ENCODE results near the gene ARV1. TPM values are rescaled to one million over a fixed set of nuclear protein-coding genes. Genes with fewer than 3 reads are reported as not detected.

The ARV1 gene
- polyA plus RNA-seq, 1 donor (not counting 4 experiments of a cell fraction or from before 2014, with no cell fraction given) = 38.1 TPM

DNA sequence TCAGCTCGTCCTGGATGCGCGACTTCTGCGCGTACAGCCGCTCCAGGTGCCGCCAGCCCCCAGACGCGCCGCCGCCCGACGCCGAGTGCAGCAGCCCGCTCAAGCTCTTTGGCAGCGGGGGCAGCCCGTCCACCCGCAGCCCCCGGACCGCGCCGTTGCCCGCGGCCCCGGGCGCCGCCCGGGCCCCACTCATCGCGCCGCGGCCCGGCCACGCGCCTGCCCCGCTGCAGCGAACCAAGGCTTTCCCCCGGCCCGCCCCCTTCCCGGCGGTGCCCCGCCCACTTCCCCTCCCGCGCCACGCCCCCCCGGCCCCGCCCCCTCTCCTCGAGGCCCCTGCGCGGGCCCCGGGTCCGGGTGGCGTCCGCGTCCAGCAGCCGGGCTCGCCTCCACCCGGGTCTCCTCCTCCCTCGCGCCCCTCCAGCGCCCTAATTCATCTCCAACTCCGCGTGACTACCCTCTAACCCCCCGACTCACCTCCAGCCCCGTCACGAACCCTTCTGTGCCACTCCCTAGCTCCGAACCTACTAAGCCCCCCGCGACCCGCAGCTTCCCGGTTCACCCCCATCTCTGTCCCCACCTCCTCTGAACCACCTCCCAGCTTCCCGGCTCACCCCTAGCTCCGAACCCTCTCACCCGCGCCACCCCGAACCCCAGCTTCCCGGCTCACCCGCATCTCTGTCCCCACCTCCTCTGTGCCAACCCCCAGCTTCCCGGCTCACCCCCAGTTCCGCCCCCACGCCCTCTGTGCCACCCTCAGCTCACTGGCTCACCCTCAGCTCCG is 61.3 kb downstream of the ARV1 start, which contains the start of gene FAM89A:
FAM89A (minus strand) TSS at position 236 of the 781 bp plus-strand sequence; CDS start at position 193, 43 bp downstream.
- no peaks in the 10 kb centered on the region for H4K20me1 ChIP-seq (ENCODE audit: control insufficient read depth, extremely low read depth, insufficient read depth, low read length)
- H3K36me3 ChIP-seq (ENCODE audit: control insufficient read depth in 2 of 2, extremely low read depth in 1 of 2, insufficient read depth in 2 of 2, low read length in 2 of 2) = no peaks in the 10 kb centered on the region
- H3K9me1 ChIP-seq (ENCODE audit: control insufficient read depth, extremely low read depth, insufficient read depth, low read length) = no peaks in the 10 kb centered on the region
- no peaks in the 10 kb centered on the region for H3K9me3 ChIP-seq (ENCODE audit: control insufficient read depth, low read depth, low read length)
- TF ChIP-seq, protein P1, sequence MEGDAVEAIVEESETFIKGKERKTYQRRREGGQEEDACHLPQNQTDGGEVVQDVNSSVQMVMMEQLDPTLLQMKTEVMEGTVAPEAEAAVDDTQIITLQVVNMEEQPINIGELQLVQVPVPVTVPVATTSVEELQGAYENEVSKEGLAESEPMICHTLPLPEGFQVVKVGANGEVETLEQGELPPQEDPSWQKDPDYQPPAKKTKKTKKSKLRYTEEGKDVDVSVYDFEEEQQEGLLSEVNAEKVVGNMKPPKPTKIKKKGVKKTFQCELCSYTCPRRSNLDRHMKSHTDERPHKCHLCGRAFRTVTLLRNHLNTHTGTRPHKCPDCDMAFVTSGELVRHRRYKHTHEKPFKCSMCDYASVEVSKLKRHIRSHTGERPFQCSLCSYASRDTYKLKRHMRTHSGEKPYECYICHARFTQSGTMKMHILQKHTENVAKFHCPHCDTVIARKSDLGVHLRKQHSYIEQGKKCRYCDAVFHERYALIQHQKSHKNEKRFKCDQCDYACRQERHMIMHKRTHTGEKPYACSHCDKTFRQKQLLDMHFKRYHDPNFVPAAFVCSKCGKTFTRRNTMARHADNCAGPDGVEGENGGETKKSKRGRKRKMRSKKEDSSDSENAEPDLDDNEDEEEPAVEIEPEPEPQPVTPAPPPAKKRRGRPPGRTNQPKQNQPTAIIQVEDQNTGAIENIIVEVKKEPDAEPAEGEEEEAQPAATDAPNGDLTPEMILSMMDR (optimal IDR thresholded peaks at IDR 0.05 in 1 of 3, IDR thresholded peaks at IDR 0.05 in 1 of 3, conservative IDR thresholded peaks at IDR 0.05 in 1 of 3; ENCODE audit: extremely low read depth in 1 of 3, insufficient read depth in 2 of 3, low read length in 3 of 3) = no peak
- no peak for TF ChIP-seq EZH2 (IDR thresholded peaks at IDR 0.05; ENCODE audit: low read length)
- H3K4me1 ChIP-seq (ENCODE audit: control insufficient read depth, extremely low read depth, insufficient read depth, low read length) = peaks cover 19% of the 10 kb centered on the region
- H3K9ac ChIP-seq (ENCODE audit: control insufficient read depth, extremely low read depth, insufficient read depth, low read length) = peak within 1 kb of the TSS; percentile 74
- DNase-seq (ENCODE audit: low read depth, low spot score) (no peak), FAIRE-seq (no peak)
- no peaks in the 10 kb centered on the region for H3K27me3 ChIP-seq (ENCODE audit: control insufficient read depth, extremely low read depth, insufficient read depth, low read length)
- H3K4me2 ChIP-seq (ENCODE audit: control insufficient read depth, extremely low read depth, insufficient read depth, low read depth, low read length) = peak within 1 kb of the TSS; percentile 89
- H3K27ac ChIP-seq (ENCODE audit: control insufficient read depth, insufficient read depth, low read length) = peak within 1 kb of the TSS; percentile 33
- H3K4me3 ChIP-seq (ENCODE audit: control insufficient read depth in 2 of 3, extremely low read depth in 1 of 3, insufficient read depth in 2 of 3, low read depth in 1 of 3, low read length in 3 of 3) = peak within 1 kb of the TSS; percentile 83 to 89 (median 84)
- H2AFZ ChIP-seq (ENCODE audit: control insufficient read depth, low read length) = peak within 1 kb of the TSS; percentile 90
- dilution Hi-C loops (cut with MboI; ENCODE audit: extremely low pct_ligation_motif_present, low sequenced_read_pairs) = no loop called here
- peaks cover 31% of the 10 kb centered on the region for H3K79me2 ChIP-seq (ENCODE audit: control insufficient read depth, insufficient read depth, low read length)

DNA sequence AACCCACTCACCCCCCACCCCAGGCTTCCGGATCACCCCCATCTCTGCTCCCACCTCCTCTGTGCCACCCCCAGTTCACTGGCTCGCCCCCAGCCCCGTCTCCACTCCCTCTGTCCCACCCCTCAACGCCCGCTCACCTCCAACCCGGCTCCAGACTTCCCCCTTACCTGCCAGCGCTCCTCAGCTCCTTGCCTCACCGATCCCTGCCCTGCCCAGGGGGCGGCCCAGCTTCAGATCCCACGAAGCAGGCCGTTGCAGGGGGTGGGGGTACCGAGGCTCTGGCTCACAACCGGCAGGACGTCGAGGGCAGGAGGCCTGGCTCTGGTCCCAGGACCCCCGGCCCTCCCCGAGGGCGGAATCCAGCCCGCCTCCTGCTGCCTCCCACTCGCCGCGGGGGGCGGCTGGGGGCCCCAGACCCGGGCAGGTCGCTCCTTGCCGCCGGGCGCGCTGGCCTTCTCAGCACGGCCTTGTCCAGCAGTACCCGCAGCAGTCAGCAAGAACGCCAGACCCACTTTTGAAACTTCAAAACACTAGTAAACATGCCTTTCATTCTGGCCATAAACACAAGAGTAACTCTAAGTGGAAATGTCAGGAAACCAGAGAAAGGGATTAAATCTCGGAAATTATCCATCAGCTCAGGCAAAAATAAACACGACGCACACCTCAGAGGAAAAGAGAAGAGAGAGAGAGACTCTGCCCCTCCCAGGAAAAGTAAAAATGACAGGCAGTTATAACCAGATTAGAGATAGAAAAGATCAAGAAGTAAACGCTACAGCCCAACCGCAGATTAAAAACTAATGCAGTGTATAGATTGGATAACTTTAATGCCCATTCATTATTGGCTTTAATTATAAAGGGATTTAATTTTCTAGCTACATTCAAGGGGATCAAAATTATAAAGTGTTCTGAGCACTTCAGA is 62.2 kb downstream of the ARV1 start:
- Histone ChIP-seq H3K27ac (ENCODE audit: control insufficient read depth, insufficient read depth, low read length) (no peak overlapping the region), H3K4me1 (ENCODE audit: control insufficient read depth, extremely low read depth, insufficient read depth, low read length) (peaks cover 21% of the 10 kb centered on the region), H3K9me3 (ENCODE audit: control insufficient read depth, low read depth, low read length) (no peaks in the 10 kb centered on the region), H3K27me3 (ENCODE audit: control insufficient read depth, extremely low read depth, insufficient read depth, low read length) (no peaks in the 10 kb centered on the region), H3K36me3 (ENCODE audit: control insufficient read depth in 2 of 2, extremely low read depth in 1 of 2, insufficient read depth in 2 of 2, low read length in 2 of 2) (no peaks in the 10 kb centered on the region), H2AFZ (ENCODE audit: control insufficient read depth, low read length) (peak overlapping the region; percentile 90), H3K79me2 (ENCODE audit: control insufficient read depth, insufficient read depth, low read length) (peaks cover 25% of the 10 kb centered on the region), H3K9me1 (ENCODE audit: control insufficient read depth, extremely low read depth, insufficient read depth, low read length) (no peaks in the 10 kb centered on the region), H3K4me2 (ENCODE audit: control insufficient read depth, extremely low read depth, insufficient read depth, low read depth, low read length) (peak overlapping the region; percentile 81), H3K9ac (ENCODE audit: control insufficient read depth, extremely low read depth, insufficient read depth, low read length) (peak overlapping the region; percentile 65), H4K20me1 (ENCODE audit: control insufficient read depth, extremely low read depth, insufficient read depth, low read length) (no peaks in the 10 kb centered on the region), H3K4me3 (ENCODE audit: control insufficient read depth in 2 of 3, extremely low read depth in 1 of 3, insufficient read depth in 2 of 3, low read depth in 1 of 3, low read length in 3 of 3) (peak overlapping the region; percentile 73 to 89 (median 73))
- no peak for DNase-seq (ENCODE audit: low read depth, low spot score)
- FAIRE-seq = no peak
- dilution Hi-C loops (cut with MboI; ENCODE audit: extremely low pct_ligation_motif_present, low sequenced_read_pairs) = no loop called here
- TF ChIP-seq EZH2 (IDR thresholded peaks at IDR 0.05; ENCODE audit: low read length) = no peak
- TF ChIP-seq, protein P1 (optimal IDR thresholded peaks at IDR 0.05 in 1 of 3, IDR thresholded peaks at IDR 0.05 in 1 of 3, conservative IDR thresholded peaks at IDR 0.05 in 1 of 3; ENCODE audit: extremely low read depth in 1 of 3, insufficient read depth in 2 of 3, low read length in 3 of 3) = no peak
